SK-N-SH (cell line): ENCODE measurements around the gene PEX11G.

Experiments used
- FOXM1 ChIP-seq: IDR thresholded peaks from 2 replicates; pipeline ENCODE4 v1.4.0; 2012; ENCODE audit warnings: low read depth, mild to moderate bottlenecking
- YY1 ChIP-seq: IDR thresholded peaks from 2 replicates; pipeline ENCODE4 v1.4.0; 2012; ENCODE audit warnings: low read depth, mild to moderate bottlenecking

- TF ChIP-seq FOXM1 (no peak), YY1 (no peak)
Observed at GRCh38 chr19:7526059-7526929, 37.5 kb upstream of the PEX11G start.
